Activated CD4-positive, alpha-beta memory T cell treated with anti-CD3 and anti-CD28 coated beads, Interleukin-2, amount 10 ng/mL, durations not matched to agents 7 days and 5 days (primary cell): ENCODE measurements around the gene RANBP17. TPM values are rescaled to one million over a fixed set of nuclear protein-coding genes. Genes with fewer than 3 reads are reported as not detected.

ENCODE experiments used
- CTCF ChIA-PET: fragments of 350-600 bp; sonication (Branson Sonifier 250); formaldehyde crosslinking; loops from one replicate; lab custom pipeline; 2021; ENCODE audit warnings: antibody characterized with exemption, inconsistent platforms; lab: Charles Lee
- POLR2A ChIA-PET: fragments of 350-600 bp; sonication (Branson Sonifier 250); formaldehyde crosslinking; loops from one replicate; lab custom pipeline; 2021; ENCODE audit warnings: antibody characterized with exemption; lab: Charles Lee
- DNase-seq: peaks from one replicate; pipeline ENCODE4 v3.0.0-alpha.2; 2020
- H3K27ac Mint-ChIP-seq: one replicate; pipeline ENCODE4 v1.8.0; 2021; ENCODE audit warnings: mild to moderate bottlenecking, mixed read lengths
- H3K27me3 Mint-ChIP-seq: one replicate; pipeline ENCODE4 v1.8.0; 2021; ENCODE audit warnings: mixed read lengths
- H3K36me3 Mint-ChIP-seq: one replicate; pipeline ENCODE4 v1.8.0; 2021; ENCODE audit warnings: low read depth, mixed read lengths
- H3K4me1 Mint-ChIP-seq: one replicate; pipeline ENCODE4 v1.8.0; 2021; ENCODE audit warnings: mixed read lengths
- H3K4me3 Mint-ChIP-seq: one replicate; pipeline ENCODE4 v1.8.0; 2021; ENCODE audit warnings: mild to moderate bottlenecking, mixed read lengths
- H3K9me3 Mint-ChIP-seq: one replicate; pipeline ENCODE4 v1.8.0; 2021; ENCODE audit warnings: mixed read lengths
- total RNA-seq, 2 experiments: library from RNA; stranded (reverse); gene quantifications; one replicate each; pipeline ENCODE4 v1.2.3, GENCODE V29; 2021

RANBP17 gene
- total RNA-seq, 2 experiments from 2014 or later: not detected

GRCh38 chr5:171311322-171312077 is 449.7 kb downstream of the RANBP17 start:
- Mint-ChIP-seq H3K9me3 (no peaks in the 10 kb centered on the region), H3K27me3 (peaks cover 80% of the 10 kb centered on the region), H3K36me3 (peaks cover 8% of the 10 kb centered on the region), H3K4me1 (peaks cover 20% of the 10 kb centered on the region), H3K4me3 (no peak overlapping the region), H3K27ac (no peak overlapping the region)
- DNase-seq: no peak
- ChIA-PET CTCF (no interaction called here), POLR2A (no interaction called here)

GRCh38 chr5:171312129-171312974 is 450.5 kb downstream of the RANBP17 start:
- Mint-ChIP-seq H3K9me3 (no peaks in the 10 kb centered on the region), H3K4me3 (peak overlapping the region; percentile 54), H3K36me3 (peaks cover 8% of the 10 kb centered on the region), H3K27me3 (peaks cover 81% of the 10 kb centered on the region), H3K27ac (no peak overlapping the region), H3K4me1 (peaks cover 22% of the 10 kb centered on the region)
- POLR2A ChIA-PET: no interaction called here
- no peak for DNase-seq
- CTCF ChIA-PET: no interaction called here

- CTCF ChIA-PET: interaction anchor here (0.5 kb wide), 1 partner anchor 36 kb away, joined by 4 read pairs; no protein-coding TSS in a partner anchor
- POLR2A ChIA-PET: no interaction called here
- Mint-ChIP-seq H3K27me3 (peaks cover 83% of the 10 kb centered on the region), H3K36me3 (peaks cover 6% of the 10 kb centered on the region), H3K9me3 (no peaks in the 10 kb centered on the region), H3K27ac (peak overlapping the region; percentile 42), H3K4me3 (no peak overlapping the region), H3K4me1 (peaks cover 21% of the 10 kb centered on the region)
- DNase-seq: no peak
Measured at GRCh38 chr5:171313481-171314206, 451.8 kb downstream of the RANBP17 start.

- no peaks in the 10 kb centered on the region for H3K9me3 Mint-ChIP-seq
- no peak for DNase-seq
Measured at GRCh38 chr5:171314728-171315385, 453.0 kb downstream of the RANBP17 start.

GRCh38 chr5:171315386-171315891 is 453.6 kb downstream of the RANBP17 start:
- H3K4me1 Mint-ChIP-seq: peaks cover 21% of the 10 kb centered on the region
- CTCF ChIA-PET: no interaction called here
- no peak overlapping the region for H3K4me3 Mint-ChIP-seq
- H3K36me3 Mint-ChIP-seq: peaks cover 6% of the 10 kb centered on the region
- H3K9me3 Mint-ChIP-seq: no peaks in the 10 kb centered on the region
- DNase-seq: no peak
- H3K27me3 Mint-ChIP-seq: peaks cover 87% of the 10 kb centered on the region
- no peak overlapping the region for H3K27ac Mint-ChIP-seq
- POLR2A ChIA-PET: no interaction called here

More at GRCh38 chr5:171314728-171315385, 453.0 kb downstream of the RANBP17 start:
- no peak overlapping the region for H3K27ac Mint-ChIP-seq
- ChIA-PET POLR2A (no interaction called here), CTCF (no interaction called here)
- H3K27me3 Mint-ChIP-seq: peaks cover 88% of the 10 kb centered on the region
- H3K4me1 Mint-ChIP-seq: peaks cover 21% of the 10 kb centered on the region
- H3K36me3 Mint-ChIP-seq: peaks cover 6% of the 10 kb centered on the region
- no peak overlapping the region for H3K4me3 Mint-ChIP-seq

- H3K36me3 Mint-ChIP-seq: peaks cover 6% of the 10 kb centered on the region
- peaks cover 85% of the 10 kb centered on the region for H3K27me3 Mint-ChIP-seq
- CTCF ChIA-PET: no interaction called here
- POLR2A ChIA-PET: no interaction called here
- peaks cover 18% of the 10 kb centered on the region for H3K4me1 Mint-ChIP-seq
- no peak for DNase-seq
- no peaks in the 10 kb centered on the region for H3K9me3 Mint-ChIP-seq
- H3K27ac Mint-ChIP-seq: peak overlapping the region; percentile 16
- H3K4me3 Mint-ChIP-seq: no peak overlapping the region
Measured at GRCh38 chr5:171315925-171316257, 454.1 kb downstream of the RANBP17 start.

- H3K4me3 Mint-ChIP-seq: no peak overlapping the region
Measured at GRCh38 chr5:171316258-171317121, 454.7 kb downstream of the RANBP17 start.

GRCh38 chr5:171317230-171317629 is 455.4 kb downstream of the RANBP17 start:
- Mint-ChIP-seq H3K36me3 (peaks cover 6% of the 10 kb centered on the region), H3K9me3 (no peaks in the 10 kb centered on the region), H3K27ac (no peak overlapping the region), H3K27me3 (peaks cover 90% of the 10 kb centered on the region), H3K4me1 (peaks cover 17% of the 10 kb centered on the region), H3K4me3 (no peak overlapping the region)
- POLR2A ChIA-PET: interaction anchor here (0.6 kb wide), 1 partner anchor 27 kb away, joined by 3 read pairs; no protein-coding TSS in a partner anchor
- no peak for DNase-seq
- CTCF ChIA-PET: no interaction called here

More at GRCh38 chr5:171316258-171317121, 454.7 kb downstream of the RANBP17 start:
- H3K27me3 Mint-ChIP-seq: peaks cover 86% of the 10 kb centered on the region
- H3K36me3 Mint-ChIP-seq: peaks cover 6% of the 10 kb centered on the region
- peaks cover 17% of the 10 kb centered on the region for H3K4me1 Mint-ChIP-seq
- no peak for DNase-seq
- H3K27ac Mint-ChIP-seq: no peak overlapping the region
- no peaks in the 10 kb centered on the region for H3K9me3 Mint-ChIP-seq
- CTCF ChIA-PET: no interaction called here
- POLR2A ChIA-PET: interaction anchor here (0.6 kb wide), 1 partner anchor 28 kb away, joined by 3 read pairs; no protein-coding TSS in a partner anchor

GRCh38 chr5:171318026-171318425 is 456.2 kb downstream of the RANBP17 start:
- Mint-ChIP-seq H3K27me3 (peaks cover 88% of the 10 kb centered on the region), H3K36me3 (peaks cover 2% of the 10 kb centered on the region), H3K4me3 (no peak overlapping the region), H3K9me3 (no peaks in the 10 kb centered on the region), H3K27ac (no peak overlapping the region), H3K4me1 (peaks cover 12% of the 10 kb centered on the region)
- POLR2A ChIA-PET: no interaction called here
- DNase-seq: no peak
- CTCF ChIA-PET: no interaction called here

GRCh38 chr5:171321447-171321846 is 459.6 kb downstream of the RANBP17 start:
- CTCF ChIA-PET: no interaction called here
- no peak for DNase-seq
- Mint-ChIP-seq H3K36me3 (no peaks in the 10 kb centered on the region), H3K9me3 (no peaks in the 10 kb centered on the region), H3K4me1 (peaks cover 2% of the 10 kb centered on the region), H3K27me3 (peaks cover 69% of the 10 kb centered on the region), H3K4me3 (no peak overlapping the region), H3K27ac (no peak overlapping the region)
- POLR2A ChIA-PET: no interaction called here

GRCh38 chr5:171322527-171322926 is 460.7 kb downstream of the RANBP17 start:
- DNase-seq: no peak
- no peaks in the 10 kb centered on the region for H3K36me3 Mint-ChIP-seq
- peaks cover 58% of the 10 kb centered on the region for H3K27me3 Mint-ChIP-seq
- POLR2A ChIA-PET: no interaction called here
- H3K4me1 Mint-ChIP-seq: no peaks in the 10 kb centered on the region
- CTCF ChIA-PET: no interaction called here
- no peaks in the 10 kb centered on the region for H3K9me3 Mint-ChIP-seq
- H3K4me3 Mint-ChIP-seq: no peak overlapping the region
- H3K27ac Mint-ChIP-seq: no peak overlapping the region
